ENCODE data around the gene ASTN2.

Gene ASTN2, protein sequence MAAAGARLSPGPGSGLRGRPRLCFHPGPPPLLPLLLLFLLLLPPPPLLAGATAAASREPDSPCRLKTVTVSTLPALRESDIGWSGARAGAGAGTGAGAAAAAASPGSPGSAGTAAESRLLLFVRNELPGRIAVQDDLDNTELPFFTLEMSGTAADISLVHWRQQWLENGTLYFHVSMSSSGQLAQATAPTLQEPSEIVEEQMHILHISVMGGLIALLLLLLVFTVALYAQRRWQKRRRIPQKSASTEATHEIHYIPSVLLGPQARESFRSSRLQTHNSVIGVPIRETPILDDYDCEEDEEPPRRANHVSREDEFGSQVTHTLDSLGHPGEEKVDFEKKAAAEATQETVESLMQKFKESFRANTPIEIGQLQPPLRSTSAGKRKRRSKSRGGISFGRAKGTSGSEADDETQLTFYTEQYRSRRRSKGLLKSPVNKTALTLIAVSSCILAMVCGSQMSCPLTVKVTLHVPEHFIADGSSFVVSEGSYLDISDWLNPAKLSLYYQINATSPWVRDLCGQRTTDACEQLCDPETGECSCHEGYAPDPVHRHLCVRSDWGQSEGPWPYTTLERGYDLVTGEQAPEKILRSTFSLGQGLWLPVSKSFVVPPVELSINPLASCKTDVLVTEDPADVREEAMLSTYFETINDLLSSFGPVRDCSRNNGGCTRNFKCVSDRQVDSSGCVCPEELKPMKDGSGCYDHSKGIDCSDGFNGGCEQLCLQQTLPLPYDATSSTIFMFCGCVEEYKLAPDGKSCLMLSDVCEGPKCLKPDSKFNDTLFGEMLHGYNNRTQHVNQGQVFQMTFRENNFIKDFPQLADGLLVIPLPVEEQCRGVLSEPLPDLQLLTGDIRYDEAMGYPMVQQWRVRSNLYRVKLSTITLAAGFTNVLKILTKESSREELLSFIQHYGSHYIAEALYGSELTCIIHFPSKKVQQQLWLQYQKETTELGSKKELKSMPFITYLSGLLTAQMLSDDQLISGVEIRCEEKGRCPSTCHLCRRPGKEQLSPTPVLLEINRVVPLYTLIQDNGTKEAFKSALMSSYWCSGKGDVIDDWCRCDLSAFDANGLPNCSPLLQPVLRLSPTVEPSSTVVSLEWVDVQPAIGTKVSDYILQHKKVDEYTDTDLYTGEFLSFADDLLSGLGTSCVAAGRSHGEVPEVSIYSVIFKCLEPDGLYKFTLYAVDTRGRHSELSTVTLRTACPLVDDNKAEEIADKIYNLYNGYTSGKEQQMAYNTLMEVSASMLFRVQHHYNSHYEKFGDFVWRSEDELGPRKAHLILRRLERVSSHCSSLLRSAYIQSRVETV (N-terminal part only)

DNA sequence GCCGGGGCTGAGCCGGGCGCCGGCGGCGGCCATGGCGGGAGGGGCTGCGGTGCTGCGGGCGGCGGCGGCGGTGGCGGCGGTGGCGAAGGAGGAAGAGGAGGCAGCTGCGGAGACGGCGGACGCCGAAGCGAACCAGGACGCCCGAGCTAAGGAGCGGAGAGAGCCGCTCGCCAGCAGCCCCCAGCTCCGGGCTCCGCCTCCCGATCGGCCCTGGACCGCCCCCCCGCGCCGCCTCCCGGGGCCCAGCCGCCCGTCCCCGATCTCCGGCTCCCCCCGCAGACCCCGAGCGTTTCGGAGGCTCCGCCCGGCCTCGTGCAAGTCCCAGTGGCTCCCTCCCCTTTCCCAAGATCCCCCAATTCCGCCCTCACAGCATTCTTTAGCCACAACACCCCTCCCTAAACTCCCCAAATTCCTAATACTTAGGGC lies at the start of gene ASTN2:
TSS of gene ASTN2 (minus strand) at position 152 of the 426 bp plus-strand sequence. CDS start at position 33, 119 bp downstream.
- no peak for DNase-seq

DNA sequence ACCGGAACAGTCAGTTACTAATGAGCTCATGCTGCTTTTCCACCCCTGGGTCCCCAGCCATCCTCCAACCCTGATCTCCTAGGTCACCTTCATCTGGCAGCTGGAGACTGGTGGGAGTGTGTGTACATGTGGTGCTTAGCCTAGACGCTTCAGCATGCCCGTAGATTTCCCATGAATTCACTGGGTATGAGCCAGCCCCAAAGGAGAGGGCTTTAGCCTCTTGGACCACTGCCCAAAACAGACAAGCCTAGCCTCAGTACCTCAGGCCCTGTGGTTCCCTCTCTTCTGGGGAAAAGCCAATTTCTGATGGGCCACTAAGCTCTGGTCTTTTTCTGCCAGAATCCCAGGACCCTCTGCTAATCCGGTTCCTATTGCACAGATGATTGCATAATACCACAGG lies 48.0 kb upstream of the ASTN2 start:
- no peak for DNase-seq

- no peak for DNase-seq
Measured at GRCh38 chr9:117461386-117461785, 46.5 kb upstream of the ASTN2 start.

DNA sequence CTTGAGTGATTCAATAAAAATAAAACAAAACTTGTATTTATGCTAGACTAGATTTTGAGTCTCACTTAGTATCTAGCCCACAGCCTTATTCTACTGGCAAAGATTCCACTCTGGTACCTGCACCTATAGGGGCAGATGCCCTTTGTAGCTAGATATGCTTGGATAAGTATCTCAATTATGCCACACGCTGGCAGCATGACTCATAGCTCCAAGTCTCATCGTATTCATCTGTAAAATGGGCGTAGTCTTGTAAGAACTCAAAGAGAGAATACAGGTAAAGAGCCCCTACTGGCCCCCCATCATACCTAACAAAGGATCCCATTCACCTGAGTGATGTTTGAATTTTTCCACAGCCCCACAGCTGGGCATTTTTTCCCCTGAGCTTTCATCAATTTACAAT lies 45.9 kb upstream of the ASTN2 start:
- no peak for DNase-seq

DNA sequence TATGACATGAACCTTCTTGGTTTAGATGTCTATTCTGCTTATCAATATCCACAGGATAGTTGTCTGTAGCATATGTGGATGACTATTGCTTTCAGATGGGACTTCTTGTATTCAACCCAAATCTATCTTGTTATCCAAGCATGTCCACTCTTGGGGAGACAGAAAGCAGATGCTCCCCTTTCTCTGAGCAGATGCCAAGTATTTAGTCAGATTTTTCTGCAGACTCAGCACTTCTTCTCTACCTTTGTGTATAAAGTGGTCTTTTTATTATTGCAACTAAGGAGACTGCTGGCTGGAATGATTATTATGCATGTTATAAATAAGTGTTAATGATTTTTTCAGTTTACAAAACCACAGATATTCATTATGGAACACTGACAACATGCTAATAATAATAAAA lies 45.1 kb upstream of the ASTN2 start:
- DNase-seq, result no peak

DNA sequence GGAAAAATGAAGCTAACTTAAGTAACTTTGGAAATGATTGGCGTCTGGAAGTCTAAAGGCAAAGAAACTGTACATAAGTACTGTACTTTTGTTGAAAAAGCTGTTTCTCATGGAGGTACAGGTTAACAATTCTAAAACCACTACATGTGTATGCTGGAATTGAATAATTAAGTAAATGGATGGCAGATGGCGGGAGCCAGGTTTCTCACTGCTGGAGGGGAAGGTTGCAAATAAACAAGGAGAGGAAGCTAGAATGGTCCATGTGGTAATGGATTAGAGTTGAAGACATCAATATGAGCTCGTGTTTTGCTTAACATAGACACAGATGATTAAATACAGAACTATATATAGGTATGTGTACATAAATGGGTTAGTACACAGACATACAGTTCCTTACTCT lies 43.2 kb upstream of the ASTN2 start:
- no peak for DNase-seq

DNA sequence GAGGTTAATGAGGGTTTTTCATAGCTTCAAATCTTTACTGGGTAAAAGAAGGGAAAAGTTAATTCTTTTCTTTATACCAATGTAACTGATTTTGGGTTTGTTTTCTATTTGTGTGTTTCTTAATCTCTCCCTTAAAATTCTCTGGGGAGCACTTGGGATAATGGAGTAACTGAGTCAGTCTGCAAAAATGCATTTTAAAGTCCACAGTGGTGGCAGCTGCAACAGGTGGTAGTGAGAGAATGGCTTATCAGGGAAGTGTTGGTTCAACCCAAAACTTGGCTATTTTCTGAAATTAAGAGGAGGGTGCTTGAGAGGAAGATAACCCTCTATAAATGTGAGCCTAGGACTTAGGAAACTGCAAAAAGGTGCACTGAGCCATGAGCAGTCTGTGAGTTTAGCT lies 39.9 kb upstream of the ASTN2 start:
- DNase-seq, result no peak

DNA sequence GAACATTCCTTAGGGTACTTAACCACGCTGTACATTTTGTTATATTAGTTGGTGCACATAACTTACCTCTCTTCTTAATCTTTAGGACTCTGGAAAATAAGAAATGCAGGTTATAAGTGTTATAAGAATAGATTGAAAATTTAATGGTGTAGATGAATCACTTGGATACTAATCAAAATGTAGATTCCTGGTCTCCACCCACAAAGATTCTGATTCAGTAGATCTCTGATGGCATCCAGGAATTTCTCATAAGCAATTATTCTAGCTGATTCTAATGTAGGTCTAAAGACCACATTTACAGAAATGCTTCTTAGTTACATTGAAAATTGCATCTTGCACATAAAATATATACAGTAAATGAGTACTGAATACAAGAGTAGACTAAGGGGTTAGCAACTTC lies 38.9 kb upstream of the ASTN2 start:
- DNase-seq, result no peak

DNA sequence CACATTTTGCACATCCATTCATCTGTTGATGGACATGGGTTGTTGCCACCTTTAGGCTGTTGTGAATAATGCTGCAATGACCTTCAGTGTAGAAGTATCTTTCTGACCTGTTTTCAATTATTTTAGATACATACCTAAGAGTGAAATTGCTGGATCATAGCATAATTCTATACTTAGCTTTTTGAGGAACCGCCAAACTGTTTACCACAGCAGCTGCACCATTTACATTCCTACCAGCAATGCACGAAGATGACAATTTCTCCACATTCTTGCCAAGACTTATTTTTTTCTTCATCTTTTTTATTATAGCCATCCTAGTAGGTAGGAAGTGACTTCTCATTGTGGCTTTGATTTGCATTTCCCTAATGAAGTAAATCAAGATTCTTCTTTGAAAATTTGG lies 36.5 kb upstream of the ASTN2 start:
- DNase-seq, result no peak

- no peak for DNase-seq
Measured at GRCh38 chr9:117448066-117448465, 33.2 kb upstream of the ASTN2 start.

DNA sequence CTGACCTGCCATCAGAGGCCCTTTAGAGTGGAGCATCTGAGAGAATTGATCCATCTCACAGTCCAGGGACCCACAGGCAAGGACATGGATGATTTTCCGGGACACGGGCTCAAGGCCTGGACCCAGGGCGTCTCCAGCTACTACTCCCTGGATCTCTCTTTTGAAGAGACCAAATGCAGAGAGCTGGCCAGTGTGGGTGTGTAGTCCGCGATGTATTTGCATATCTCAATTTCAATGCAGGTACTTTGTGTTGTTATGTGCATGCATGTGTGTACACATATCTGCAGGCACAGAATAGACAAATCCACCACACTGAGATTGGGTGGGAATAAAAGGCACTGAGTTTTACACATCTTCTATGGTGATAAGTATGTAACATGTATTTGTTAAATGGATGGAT lies 30.8 kb upstream of the ASTN2 start:
- no peak for DNase-seq

DNA sequence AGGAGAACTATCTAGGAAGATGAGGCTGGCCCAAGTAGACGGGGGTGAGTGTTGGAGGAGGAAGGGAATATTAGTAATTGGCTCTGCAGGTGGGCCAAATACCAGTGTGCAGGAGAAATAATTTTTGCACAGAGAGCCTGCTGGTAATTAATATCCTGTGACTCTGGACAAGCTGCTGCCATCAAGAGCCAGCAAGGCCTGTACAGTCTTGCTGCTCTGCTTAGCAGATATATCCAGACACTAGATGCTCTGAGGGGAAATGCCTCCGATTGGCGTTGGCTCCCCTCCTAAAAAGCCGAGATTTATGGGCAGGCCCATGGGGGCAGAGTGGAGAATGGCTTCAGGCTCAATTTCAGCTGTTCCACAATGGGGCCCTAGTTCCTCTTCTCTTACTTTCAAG lies 29.6 kb upstream of the ASTN2 start:
- DNase-seq, result no peak

DNA sequence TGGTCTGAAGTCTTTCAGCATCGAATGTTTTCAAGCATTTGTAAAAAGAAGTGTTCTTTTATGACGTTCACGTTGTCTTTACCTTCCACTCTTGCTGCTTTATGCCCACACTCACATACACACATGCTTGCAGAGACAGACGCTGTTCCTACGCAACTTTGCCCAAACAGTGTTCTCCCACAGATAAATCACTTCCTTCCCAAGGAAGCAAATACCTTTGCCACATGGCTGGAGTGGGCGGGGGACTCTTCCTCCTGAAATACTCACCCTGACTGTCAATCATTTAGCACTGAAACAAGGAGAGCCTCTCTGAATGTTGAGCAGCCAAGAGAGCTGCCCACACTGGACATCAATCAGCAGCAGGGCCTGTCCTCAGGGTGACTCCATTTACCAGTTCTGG lies 22.4 kb upstream of the ASTN2 start:
- DNase-seq, result no peak

DNA sequence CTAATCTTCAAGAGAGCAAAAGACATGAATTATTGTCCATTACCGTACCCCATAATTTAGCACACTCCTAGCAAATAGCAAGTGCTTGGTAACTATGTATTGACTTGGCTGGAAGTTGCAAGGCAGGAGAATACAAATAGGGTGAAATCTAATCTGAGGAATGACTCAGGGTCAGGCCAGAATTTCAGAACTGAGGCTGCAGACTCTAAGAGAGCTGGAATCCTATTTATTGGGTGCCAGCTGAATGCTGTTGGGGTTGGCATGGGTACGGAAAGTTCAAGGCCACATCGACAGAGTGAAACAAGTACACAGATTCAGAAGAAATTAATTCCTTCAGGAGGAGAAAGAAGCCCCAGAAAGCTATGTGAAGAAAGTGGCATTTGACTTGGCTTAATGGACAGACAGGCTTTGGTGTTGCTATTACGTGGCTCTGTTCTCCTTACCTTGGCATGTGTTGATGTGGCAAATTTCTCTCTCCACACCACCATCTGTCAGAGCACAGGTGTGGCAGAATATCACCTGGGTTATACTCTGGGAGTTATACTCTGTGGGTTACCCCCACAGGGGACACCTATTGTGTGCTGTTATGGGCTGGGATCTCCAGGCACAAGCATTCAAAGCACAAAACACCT lies 20.9 kb upstream of the ASTN2 start:
- no peak for DNase-seq

DNA sequence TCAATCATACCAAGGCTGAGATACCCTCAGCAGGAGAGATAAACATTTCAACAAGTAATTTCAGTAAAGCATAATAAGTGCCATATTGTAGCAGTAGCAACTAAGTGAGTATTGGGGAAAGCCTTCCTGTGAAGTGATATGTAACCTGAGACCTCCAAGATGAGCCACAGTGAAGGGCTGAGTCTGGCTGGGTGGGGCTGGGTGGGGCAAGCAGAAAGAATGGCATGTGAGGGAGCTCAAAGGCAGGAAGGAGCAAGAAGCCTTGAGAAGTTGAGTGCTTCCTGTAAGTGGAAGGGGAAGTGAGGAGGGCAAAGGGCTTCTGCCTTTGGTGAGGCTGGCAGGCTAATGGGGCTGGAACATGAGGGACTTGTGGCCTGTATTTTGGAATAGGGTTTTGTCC lies 19.7 kb upstream of the ASTN2 start:
- DNase-seq, result no peak

GRCh38 chr9:117430813-117431212 lies 16.0 kb upstream of the ASTN2 start:
- no peak for DNase-seq

DNA sequence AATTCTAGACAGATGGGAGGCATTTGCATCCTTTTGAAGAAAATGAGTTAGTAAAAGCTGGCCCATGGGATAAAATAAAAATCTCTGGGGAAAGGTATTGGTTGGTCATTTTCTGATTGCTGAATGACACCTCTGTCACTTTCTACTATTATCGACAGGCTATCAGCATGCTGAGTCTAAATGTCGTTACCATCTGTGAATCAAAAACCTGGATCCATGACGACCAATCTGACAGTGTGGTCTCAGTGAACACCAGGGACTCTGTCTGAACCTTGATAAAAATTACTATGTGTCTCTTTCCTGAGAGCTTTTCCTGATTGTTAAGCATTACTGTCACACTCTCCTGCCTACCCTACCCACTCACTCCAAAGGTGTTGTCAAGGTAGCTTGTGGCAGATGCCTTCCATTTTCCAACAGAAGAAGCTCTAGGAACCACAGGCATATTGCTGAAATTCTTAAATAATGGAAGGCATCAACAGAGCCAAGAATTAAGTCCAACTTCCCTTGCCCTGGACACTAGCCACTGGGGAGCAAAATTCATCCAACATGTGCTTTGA lies 12.6 kb upstream of the ASTN2 start:
- DNase-seq, result no peak

GRCh38 chr9:117425566-117425965 lies 10.7 kb upstream of the ASTN2 start:
- no peak for DNase-seq

GRCh38 chr9:117424291-117424690 lies 9.4 kb upstream of the ASTN2 start:
- DNase-seq, result no peak

GRCh38 chr9:117418111-117418510 lies 3.3 kb upstream of the ASTN2 start:
- no peak for DNase-seq

- no peak for DNase-seq
Measured at GRCh38 chr9:117416856-117417255, 2.0 kb upstream of the ASTN2 start.

DNA sequence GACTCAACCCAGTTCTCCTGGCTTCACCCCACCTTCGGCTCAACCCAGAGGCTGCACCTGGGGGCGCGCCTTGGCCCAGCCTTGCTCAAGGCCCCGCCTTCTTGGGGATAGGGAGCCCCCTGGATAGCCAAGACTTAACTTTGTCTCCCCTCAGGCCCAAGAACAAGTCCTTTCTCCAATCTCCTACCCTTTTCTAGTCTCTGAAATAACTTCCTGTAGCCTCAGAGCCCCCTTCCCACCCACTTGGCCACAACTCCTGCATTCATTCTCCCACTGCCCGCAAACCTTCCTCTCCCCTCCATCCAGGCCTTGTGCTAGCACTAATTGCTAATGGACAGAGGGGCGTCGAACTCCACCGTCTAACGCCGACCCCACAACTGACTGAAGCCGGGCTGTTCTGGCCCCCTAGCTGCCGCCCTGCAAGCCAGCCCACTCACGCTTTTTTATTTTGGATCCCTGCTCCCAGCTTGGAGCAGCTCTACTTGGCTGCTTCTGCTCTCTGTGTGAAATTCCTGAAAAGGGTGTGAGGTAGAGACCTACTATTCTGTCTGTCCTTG lies 579 bp upstream of the ASTN2 start:
- no peak for DNase-seq
